ENCODE data around the gene CDH2. TPM values are rescaled to one million over a fixed set of nuclear protein-coding genes. Genes with fewer than 3 reads are reported as not detected.

Gene CDH2
- total RNA-seq, 4 donors from 2014 or later, result 0.47 to 1.7 (median 1.1) TPM; not detected in 1

- Histone ChIP-seq H3K4me1 (no peaks in the 10 kb centered on the region), H3K9me3 (no peaks in the 10 kb centered on the region), H3K27ac (no peak overlapping the region), H3K4me3 (no peak overlapping the region), H3K36me3 (no peaks in the 10 kb centered on the region), H3K27me3 (no peaks in the 10 kb centered on the region)
- 69% methylated on average over 3 of the region's 3 CpGs for whole genome bisulfite sequencing
- no peak for TF ChIP-seq CTCF (IDR thresholded peaks at IDR 0.05)
- TF ChIP-seq EP300 (IDR thresholded peaks at IDR 0.05), result no peak
- no peak for TF ChIP-seq POLR2AphosphoS5 (IDR thresholded peaks at IDR 0.05)
- TF ChIP-seq POLR2A (IDR thresholded peaks at IDR 0.05), result no peak
- no peak for DNase-seq (ENCODE audit: low spot score in 2 of 2)
Measured at GRCh38 chr18:27903906-27904305, 273.0 kb downstream of the CDH2 start.

DNA sequence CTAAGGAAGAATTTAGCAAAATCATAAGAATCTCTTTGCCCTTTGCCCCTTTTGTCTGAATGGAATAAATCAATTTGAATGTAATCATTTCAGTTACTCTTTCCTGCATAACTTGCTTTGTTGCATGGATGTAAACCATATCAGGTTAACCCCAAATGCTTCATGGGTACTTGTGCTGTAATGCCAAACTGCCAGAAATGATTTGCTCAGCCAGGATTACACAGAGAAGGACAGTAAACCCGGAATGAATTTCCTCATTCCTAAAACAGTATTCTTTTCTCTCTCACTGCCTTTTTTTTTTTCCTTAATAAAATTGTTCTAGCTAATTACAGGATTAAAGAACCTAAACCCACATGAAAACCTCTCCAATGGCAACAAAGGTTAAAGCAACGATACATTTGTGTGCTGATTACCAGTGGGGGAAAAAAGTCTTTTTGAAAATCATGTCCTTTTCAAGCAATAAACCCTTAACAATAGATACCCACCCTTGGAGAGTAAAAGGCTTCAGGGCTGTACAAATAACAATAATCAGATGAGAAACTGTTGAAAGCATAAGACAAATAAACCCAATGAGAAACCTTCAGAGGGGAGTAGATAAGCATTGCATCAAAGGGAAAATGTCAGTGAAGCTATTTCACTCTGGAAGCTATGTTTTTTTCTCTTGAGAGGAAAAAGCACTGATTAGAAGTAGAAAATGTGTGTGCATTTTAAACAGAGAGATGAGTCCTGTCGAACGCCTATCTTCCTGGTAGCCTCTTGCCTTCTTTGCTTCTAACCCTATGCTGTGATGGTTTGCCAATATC, 275.3 kb downstream of the CDH2 start:
- H3K27ac ChIP-seq, result no peak overlapping the region
- H3K36me3 ChIP-seq, result no peaks in the 10 kb centered on the region
- TF ChIP-seq EP300 (IDR thresholded peaks at IDR 0.05), result no peak
- H3K4me3 ChIP-seq, result no peak overlapping the region
- H3K9me3 ChIP-seq, result no peaks in the 10 kb centered on the region
- no peak for DNase-seq (ENCODE audit: low spot score in 2 of 2)
- H3K27me3 ChIP-seq, result no peaks in the 10 kb centered on the region
- WGBS, result 67% methylated on average over 4 of the region's 4 CpGs
- no peaks in the 10 kb centered on the region for H3K4me1 ChIP-seq

Data from suprapubic skin (tissue), 4 donors.